HG03095 (cell line): Measurements from ENCODE around the gene RIMS1.

ENCODE experiments used
- ATAC-seq: cut with Tn5 transposase; IDR thresholded peaks from one replicate; pipeline ENCODE4 v1.9.1; 2021; ENCODE audit warnings: moderate library complexity; ENCODE audit not compliant: unreplicated experiment

RIMS1 gene, protein sequence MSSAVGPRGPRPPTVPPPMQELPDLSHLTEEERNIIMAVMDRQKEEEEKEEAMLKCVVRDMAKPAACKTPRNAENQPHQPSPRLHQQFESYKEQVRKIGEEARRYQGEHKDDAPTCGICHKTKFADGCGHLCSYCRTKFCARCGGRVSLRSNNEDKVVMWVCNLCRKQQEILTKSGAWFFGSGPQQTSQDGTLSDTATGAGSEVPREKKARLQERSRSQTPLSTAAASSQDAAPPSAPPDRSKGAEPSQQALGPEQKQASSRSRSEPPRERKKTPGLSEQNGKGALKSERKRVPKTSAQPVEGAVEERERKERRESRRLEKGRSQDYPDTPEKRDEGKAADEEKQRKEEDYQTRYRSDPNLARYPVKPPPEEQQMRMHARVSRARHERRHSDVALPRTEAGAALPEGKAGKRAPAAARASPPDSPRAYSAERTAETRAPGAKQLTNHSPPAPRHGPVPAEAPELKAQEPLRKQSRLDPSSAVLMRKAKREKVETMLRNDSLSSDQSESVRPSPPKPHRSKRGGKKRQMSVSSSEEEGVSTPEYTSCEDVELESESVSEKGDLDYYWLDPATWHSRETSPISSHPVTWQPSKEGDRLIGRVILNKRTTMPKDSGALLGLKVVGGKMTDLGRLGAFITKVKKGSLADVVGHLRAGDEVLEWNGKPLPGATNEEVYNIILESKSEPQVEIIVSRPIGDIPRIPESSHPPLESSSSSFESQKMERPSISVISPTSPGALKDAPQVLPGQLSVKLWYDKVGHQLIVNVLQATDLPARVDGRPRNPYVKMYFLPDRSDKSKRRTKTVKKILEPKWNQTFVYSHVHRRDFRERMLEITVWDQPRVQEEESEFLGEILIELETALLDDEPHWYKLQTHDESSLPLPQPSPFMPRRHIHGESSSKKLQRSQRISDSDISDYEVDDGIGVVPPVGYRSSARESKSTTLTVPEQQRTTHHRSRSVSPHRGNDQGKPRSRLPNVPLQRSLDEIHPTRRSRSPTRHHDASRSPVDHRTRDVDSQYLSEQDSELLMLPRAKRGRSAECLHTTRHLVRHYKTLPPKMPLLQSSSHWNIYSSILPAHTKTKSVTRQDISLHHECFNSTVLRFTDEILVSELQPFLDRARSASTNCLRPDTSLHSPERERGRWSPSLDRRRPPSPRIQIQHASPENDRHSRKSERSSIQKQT (N-terminal part only)

DNA sequence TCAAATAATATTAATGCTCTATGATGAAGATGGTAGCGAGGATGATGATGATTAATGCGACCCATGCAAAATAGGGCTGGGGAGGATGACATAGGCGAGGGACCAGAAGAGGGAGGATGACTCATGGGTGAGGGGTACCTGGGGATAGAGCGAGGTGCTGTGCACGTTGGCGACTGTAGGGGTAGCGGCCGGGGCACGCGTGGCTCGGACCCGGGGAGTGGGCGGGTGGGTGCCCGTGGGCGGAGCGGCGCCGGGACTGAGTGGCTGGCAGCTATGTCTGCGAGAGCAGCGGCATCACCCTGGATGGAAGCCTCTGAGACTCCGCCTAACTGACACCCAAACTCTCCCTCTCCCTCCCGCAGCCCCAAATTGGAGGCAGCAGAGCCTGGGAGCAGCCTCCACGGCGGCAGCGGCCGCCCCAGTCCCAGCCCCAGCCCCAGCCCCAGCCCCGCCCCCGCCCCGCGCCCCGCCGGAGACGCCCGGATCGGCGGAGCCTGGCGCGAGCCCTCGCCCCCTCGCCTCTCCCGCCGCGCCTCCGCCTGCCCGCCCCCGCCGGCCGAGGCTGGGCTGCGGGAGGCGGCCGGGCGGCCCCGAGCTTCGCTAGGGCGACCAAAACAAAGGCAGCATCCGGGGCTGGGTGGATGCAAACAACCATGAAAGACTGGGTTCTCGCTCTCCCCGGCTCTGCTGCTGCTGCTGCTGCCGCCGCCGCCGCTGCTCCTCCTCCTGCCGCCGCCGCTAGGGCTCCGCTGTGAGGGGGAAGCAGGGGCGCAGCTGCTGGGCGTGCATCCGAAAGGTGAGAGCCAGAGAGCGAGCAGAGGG lies at the start of gene RIMS1:
RIMS1 (plus strand) TSS at position 367 of the 822 bp plus-strand sequence. CDS start 474 bp downstream, outside the sequence.
- ATAC-seq: peak; percentile 83

DNA sequence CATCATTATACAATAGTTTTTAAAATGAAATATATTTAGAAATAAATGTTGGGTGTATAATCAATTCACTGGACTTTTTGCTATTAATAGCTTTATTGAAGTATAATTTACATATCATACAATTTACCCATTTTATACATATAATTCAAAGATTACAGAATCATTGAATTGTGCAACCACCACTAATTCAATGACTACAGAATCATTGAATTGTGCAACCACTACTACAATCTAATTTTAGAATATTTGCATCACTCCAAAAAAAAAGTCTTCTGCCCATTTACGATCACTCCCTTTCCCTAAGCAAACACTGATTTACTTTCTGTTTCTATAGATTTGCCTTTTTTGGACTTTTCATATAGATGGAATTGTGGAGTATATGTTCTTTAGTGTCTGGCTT lies 35.1 kb upstream of the RIMS1 start:
- no peak for ATAC-seq

DNA sequence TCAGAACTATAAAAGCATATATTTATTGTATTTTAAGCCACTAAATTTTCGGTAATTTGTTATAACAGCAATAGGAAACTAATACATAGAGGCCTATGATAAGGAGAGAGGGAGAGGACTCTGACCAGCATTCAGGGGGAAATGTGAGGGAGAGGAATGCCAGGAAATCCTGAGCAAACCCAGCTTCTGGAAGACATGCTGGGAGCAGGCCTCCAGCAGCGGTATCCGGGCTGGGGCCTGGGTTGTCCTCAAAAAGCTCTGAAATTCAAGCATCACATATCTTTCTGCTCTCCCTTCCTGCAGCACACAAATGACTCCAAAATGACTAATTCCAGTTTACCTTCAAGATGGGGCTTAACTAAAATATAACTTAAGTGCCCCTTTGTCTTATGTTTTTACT lies 33.4 kb upstream of the RIMS1 start:
- no peak for ATAC-seq

DNA sequence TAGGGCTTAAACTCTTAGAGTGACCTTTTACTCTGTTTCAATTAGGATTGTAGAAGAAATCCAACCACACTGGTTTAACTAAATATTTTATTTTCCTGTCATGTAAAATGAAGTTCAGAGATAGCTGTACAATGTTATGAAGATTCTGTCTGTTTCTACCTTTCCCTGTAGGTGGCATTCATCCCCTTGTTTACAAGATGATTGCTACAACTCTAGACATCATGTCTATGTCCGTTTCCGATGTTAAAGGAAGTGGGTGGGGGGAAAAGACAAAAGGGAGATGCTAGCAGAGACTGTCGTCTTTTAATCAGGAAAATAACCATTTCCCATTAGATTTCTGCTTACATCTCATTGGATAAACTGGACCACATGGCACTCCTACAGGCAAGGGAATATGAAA lies 30.9 kb upstream of the RIMS1 start:
- no peak for ATAC-seq

DNA sequence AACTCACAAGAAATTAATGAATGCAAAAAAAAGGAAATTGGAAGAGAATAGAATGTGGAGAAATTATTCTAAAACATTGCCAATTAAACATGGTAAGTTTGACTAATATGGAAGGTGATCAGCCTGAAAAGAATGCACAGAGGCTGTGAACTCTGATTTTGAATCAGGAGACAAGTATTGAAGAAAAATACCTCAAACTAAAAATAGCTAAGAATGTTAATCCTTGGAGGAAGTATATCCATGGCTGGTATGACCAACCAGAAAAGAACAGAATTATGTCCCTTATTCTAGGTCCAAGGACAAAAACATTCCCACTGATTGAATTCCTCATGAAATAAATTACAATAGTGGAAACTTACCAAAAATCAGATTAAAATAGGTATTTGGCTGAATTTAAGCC lies 7.3 kb upstream of the RIMS1 start:
- no peak for ATAC-seq

DNA sequence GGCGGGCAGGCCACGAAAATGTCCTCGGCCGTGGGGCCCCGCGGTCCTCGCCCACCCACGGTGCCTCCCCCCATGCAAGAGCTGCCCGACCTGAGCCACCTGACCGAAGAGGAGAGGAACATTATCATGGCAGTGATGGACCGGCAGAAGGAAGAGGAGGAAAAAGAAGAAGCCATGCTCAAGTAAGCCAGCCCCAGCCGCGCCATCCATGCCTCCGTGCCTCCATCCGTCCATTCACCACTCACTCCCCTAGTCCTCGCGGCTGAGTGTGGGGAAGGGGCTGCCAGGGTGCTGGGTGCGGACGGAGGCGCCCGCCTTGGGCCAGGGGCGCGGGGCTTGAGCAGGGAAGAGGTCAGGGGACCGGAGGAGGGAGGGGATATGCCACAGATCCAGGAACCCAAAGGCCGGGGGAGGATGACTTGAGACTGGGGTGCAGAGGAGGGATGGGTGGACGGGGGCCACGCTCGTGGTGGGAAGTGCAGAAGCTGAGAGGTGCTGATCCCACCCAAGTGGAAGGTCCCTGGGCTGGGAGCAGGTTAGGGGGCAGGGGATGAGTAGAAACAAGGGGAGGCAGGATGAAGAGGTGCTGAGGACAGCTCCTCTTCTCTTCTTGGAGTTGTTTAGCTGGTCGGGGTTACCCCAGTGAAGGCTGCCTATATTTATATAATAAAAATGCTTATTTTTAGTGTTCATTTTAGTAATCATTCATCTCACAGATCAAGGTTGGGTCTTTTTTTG lies 825 bp downstream of the RIMS1 start:
- no peak for ATAC-seq

DNA sequence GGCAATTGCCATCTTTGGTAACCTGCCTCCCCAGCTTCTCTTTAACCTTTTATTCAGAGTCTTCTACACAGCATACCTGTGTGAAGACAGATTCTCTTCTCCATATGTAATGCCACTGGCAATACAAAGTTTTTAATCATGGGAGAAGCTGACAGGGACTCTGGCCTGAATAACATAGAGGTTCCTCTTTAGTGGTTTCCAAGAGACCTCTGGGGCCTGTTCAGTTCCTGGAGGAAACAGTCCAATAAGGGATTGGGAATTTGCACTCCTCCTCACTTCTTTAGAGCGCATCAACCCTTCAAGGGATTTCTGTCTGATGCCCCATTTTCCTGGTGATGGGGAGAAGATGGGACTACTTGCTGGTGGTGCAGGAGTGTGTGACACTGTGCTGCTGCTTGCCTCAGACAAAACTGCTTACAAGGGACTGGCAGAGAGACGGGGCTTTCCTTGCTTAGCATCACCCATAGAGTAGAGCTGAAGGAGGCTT lies 1.4 kb downstream of the RIMS1 start:
- ATAC-seq: no peak

DNA sequence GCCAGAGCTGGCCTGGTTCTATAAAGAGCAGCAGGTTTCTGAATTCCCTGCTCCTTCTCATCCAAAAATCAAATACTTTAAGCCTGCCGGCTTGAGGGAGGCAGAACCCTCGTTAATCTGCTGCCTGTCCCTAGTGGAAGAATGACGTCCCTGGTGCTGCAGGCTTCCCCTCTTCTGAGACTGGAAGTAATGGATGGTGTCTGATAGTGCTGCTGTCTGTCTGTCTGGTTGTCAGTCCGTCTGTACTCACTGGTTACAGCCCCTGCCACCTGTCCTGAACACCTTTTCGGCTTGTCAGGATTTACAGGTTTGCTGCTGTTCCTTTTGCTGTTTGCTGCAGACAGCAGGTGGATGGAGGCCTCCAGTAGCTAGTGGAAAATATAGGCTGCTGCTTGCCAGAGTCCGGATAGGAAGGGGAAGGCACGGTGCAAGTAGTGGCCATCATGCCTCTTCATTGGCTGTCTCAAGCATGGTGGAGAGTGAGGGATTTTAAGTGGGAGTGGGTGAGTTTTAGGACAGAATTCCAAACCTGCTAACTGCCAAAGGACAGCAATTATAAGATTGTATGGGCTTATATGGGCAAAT lies 2.5 kb downstream of the RIMS1 start:
- no peak for ATAC-seq

DNA sequence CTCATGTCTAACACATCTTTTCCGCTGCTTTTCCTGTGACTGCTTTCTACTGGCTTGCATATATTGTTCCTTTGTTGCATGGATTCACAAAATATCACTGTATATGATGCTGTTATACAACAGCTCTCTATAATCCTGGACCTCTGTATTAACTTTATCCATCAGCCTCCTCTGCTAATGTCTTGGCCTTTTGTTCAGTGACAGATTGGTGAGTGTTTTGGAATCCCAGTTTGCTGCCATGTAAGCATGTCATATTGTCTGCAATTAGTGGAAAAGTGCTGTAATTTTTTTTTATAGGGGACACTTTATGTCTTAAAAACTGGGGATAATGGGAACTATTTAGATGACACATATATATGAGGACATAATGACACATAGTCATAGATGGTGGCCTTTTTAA lies 3.0 kb downstream of the RIMS1 start:
- ATAC-seq: no peak

DNA sequence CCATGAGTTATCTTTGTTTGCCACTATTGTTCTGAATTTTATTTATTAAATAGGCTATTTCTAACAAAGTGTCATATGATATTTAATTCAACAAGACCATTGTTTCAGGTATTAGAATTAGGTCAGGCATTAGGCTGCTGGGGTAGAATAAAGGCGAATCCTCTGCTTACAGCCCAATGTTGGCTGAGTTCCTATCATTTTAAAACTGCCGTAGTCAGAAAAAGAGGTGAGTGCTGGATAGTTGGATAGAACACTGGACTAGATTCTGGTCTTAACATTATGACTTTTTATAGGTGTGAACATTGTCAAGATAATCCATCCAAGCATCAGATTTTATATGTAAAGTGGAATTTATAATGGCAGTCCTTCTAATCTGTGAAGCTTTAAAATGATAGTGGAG lies 6.3 kb downstream of the RIMS1 start:
- ATAC-seq: no peak

DNA sequence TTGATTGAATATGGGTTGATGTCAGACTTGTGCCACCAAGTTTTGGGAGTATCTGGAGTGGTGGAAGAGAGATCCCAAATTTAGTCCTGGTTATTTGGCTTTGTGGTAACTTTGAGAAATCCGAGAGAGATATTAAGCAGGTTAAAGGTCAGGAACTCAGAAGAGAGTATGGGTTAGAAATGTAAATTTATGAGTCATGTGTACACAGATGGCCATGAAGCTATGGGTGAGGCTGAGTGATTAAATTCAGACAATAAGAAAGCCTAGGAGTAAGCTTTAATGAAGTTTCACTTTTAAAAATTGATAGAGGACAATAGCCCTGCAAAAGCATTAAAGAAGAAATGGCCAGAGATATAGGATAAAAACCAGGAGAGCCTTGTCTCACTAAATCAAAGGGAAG lies 14.3 kb downstream of the RIMS1 start:
- no peak for ATAC-seq

DNA sequence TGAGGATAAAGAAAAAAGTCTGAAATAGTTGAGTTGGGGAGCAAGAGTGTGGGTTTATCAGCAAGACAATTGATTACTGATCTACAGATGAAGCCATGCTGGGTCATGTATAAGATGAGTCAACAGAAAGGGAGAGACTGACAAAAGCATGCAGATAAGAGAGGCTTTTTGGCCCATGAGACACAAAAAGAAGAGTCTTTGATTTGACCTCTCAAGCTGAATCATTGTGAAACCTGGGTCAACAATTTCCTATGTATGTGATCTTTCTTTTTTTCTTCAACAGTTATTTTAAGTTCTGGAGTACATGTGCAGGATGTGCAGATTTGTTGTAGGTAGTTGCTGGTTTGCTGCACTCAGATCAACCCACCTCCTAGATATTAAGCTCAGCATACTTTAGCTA lies 15.9 kb downstream of the RIMS1 start:
- ATAC-seq: peak; percentile 79

DNA sequence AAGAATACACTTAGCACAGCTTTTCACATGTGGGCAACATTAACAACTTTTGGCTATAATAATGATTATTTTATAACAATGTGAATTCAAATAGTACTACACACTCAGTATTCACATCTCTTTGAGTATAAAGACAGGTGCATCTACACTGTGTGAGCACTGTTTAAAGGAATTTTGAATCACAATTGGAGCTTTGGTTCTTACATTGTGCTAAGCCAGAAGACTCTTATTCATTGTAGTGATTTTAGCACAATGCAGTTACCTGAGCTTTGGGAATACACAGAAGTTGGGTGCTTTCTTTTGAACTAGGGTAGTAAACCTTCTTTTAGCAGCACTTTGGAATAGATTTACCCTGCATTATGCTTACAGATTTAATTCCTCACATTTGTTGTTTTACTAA lies 20.5 kb downstream of the RIMS1 start:
- no peak for ATAC-seq

DNA sequence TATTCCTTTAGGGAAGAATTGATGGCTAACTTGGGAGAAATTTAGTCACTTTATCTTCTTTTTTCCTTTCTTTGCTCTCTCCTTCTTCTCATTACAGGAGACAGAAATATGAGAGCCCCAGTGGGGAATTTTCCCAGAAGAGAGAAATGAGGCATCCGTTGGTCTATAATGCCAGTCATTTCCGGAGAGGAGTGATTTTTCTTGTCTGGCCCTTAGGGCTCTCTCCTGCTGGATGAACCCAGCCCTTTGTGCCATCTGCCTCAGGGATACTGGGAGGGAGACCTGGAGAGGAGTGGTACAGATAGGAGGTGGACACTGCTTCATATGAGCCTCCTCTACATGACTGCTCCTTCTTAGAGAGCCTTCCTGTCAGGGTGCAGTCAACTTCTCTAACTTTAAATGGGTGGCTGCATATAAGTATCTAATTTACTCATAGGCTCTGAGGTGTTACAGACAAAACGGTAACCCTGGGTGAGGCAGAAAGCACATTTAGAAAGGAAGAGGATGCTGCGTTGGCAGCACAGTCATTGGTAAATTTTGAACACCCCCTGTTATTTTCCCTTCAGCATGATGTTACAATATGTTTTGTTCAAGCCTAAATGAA lies 21.9 kb downstream of the RIMS1 start:
- peak; percentile 81 for ATAC-seq

DNA sequence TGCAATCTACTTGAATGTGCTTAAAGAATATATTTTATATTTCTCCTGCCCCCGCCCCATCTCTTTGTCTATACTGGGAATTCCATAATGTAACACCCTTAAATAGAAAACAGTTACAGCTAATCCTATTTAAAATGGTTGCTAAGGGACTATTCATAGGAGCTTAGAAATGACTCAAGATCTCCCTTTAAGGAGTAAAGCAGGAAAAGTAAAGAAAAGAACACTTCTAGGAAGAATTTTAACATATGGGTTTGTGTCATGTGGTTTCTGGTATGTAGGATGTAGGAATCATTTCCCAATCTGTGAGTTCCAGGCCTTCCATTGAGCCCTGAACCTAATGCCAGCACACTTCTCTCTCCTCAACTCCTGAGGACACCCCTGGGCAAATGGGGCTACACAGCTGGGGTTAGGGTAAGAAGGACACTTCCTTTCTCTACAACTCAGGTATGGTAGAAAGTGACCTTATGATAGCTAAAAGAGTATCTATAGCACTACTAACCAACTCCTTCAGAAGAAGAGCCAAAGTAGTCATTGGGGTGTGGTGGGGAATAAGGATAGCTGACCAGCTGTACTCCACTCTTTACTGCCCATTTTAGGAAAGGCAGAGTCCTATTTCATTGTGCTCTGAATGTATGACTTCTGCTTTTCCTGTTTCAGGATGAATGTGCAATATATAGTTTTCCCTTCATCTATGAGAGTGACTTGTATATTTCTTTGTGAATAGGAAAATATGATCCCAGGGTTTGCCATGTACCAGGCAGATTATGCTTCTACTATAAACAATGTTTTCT lies 27.3 kb downstream of the RIMS1 start:
- ATAC-seq: no peak

DNA sequence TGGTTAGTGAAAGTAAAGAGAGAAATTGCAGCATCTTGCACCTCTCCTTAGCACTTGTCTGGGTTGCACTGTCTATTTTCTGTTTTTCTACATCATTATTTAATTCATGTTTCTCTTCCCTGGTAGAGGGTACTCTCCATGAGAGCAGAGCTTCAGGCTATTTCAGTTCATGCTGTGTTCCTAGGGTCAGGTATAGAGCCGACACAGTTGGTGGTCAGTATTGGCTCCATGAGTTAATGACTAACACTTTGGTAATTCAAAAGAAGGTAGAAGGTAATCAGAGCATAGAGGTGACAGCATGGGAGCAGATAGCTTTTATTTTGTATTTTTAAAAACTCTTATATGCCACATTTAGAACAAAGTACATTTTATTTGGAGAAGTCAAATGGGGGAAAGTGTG lies 42.7 kb downstream of the RIMS1 start:
- ATAC-seq: no peak

DNA sequence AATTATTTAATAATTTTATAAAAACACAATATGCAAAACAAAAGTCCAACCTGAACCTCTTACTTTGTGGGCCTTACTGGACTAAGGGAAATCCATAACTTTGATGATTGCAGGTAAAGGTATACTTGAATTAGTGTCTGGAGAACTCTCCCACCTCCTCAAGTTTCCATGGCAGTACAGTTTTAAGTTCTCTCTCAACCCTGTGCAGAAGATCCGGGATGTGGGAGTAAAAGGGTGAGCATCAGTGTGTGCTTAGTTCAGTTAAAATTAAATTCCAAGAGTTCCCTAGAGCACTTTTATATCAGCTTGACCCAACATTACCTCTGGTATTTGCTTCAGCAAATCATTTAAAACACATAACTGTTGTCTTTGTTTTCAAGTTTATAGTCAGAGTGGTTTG lies 47.5 kb downstream of the RIMS1 start:
- ATAC-seq: no peak

DNA sequence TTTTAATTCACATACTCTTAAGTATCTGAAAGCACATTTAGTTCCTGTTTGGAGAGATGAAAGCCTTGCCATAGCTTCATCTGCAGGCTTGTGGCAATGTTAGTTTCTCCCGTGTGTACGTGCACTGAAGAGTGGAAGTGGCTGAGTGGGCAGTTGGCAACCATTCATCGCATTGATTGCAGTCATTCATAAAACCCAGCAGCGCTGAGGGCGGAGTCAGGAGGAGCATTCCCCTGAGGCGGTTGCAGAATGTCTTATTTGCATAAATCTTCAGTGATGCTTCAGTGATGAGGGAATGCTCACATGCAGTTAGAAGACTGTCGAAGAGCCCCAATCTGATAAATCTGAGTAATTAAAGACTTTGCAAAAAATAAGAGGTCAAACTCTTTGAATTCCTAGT lies 79.1 kb downstream of the RIMS1 start:
- no peak for ATAC-seq
